ENCODE measurements around the gene SLIT3.

GRCh38 chr5:168971100-168971499 is 329.8 kb downstream of the SLIT3 start:
- TF ChIP-seq POLR2A (IDR thresholded peaks at IDR 0.05) (no peak), CTCF (IDR thresholded peaks at IDR 0.05) (no peak), EP300 (IDR thresholded peaks at IDR 0.05) (no peak)

Data from stomach (tissue), 4 donors.